B cell (primary cell): ENCODE data around the gene ALX3. TPM values are rescaled to one million over a fixed set of nuclear protein-coding genes. Genes with fewer than 3 reads are reported as not detected.

Experiments
- ATAC-seq: fragments of 200-7000 bp; cut with Tn5 transposase; one replicate; pipeline ENCODE4 v1.10.0; 2021; ENCODE audit warnings: low read depth, mild to moderate bottlenecking, moderate number of reproducible peaks, moderate library complexity
- CTCF ChIA-PET: fragments of 350-600 bp; sonication (Branson Sonifier 250); formaldehyde crosslinking; loops from one replicate; lab custom pipeline; 2021; ENCODE audit warnings: antibody characterized with exemption, inconsistent platforms; lab: Charles Lee
- POLR2A ChIA-PET: fragments of 350-600 bp; sonication (Branson Sonifier 250); formaldehyde crosslinking; loops from one replicate; lab custom pipeline; 2021; ENCODE audit warnings: antibody characterized with exemption; lab: Charles Lee
- DNase-seq: peaks from one replicate; pipeline ENCODE4 v3.0.0; 2013
- H2AFZ ChIP-seq: 2 replicates; pipeline ENCODE4 v1.6.1; 2012; ENCODE audit warnings: mild to moderate bottlenecking, low read depth, low read length; ENCODE audit not compliant: insufficient read depth, poor library complexity, severe bottlenecking
- H3K27ac ChIP-seq, 2 donors: 1 replicate in 1 of 2; 2 replicates in 1 of 2; pipeline ENCODE4 v1.5.1; 2012 to 2013; ENCODE audit warnings: low read length in 2 of 2, mild to moderate bottlenecking in 2 of 2, moderate library complexity in 1 of 2
- H3K27me3 ChIP-seq, 4 experiments: fragments of 200-600 bp in 1 of 4; sonication (generic) in 1 of 4; replicated peaks in 1 of 4; 1 replicate in 2 of 4; 2 replicates in 2 of 4; pipeline versions ENCODE4 v1.6.1 to v1.7.0; 2013 to 2016; ENCODE audit warnings: low read length in 3 of 4, mild to moderate bottlenecking in 2 of 4, mixed read lengths in 1 of 4, moderate library complexity in 1 of 4; ENCODE audit not compliant: insufficient read depth in 4 of 4, control insufficient read depth in 3 of 4; ENCODE audit errors: control extremely low read depth in 1 of 4
- H3K36me3 ChIP-seq, 2 experiments: replicated peaks in 1 of 2; 1 replicate in 1 of 2; 2 replicates in 1 of 2; pipeline versions ENCODE4 v1.6.1 to v1.7.1; 2013; ENCODE audit warnings: low read length in 1 of 2; ENCODE audit not compliant: insufficient read depth in 2 of 2, control insufficient read depth in 1 of 2; ENCODE audit errors: control extremely low read depth in 1 of 2, extremely low read depth in 1 of 2
- H3K4me1 ChIP-seq, 2 donors: fragments of 200-600 bp in 1 of 2; sonication (generic) in 1 of 2; 1 replicate in 1 of 2; 2 replicates in 1 of 2; pipeline versions ENCODE4 v1.5.1 to v1.6.1; 2013 to 2017; ENCODE audit warnings: low read length in 2 of 2; ENCODE audit not compliant: control insufficient read depth in 2 of 2, insufficient read depth in 2 of 2
- H3K4me2 ChIP-seq: replicated peaks from 2 replicates; pipeline ENCODE3; 2012; ENCODE audit warnings: mild to moderate bottlenecking, low read depth, low read length; ENCODE audit not compliant: poor library complexity, severe bottlenecking
- H3K4me3 ChIP-seq, 5 experiments: fragments of 200-600 bp in 1 of 5; sonication (generic) in 1 of 5; 1 replicate in 3 of 5; 2 replicates in 2 of 5; pipeline versions ENCODE4 v1.5.1 to v1.7.0; 2011 to 2016; ENCODE audit warnings: low read length in 4 of 5, mild to moderate bottlenecking in 4 of 5, low read depth in 2 of 5, control low read depth in 1 of 5, moderate library complexity in 1 of 5; ENCODE audit not compliant: insufficient read depth in 1 of 5; ENCODE audit errors: control extremely low read depth in 1 of 5, extremely low read depth in 1 of 5
- H3K79me2 ChIP-seq: fragments of 200-600 bp; sonication (generic); one replicate; pipeline ENCODE4 v1.6.0; 2016; ENCODE audit warnings: low read length; ENCODE audit not compliant: control insufficient read depth, insufficient read depth
- H3K9ac ChIP-seq: fragments of 200-600 bp; sonication (generic); 2 replicates; pipeline ENCODE4 v1.6.1; 2017; ENCODE audit warnings: mild to moderate bottlenecking, low read length, moderate library complexity
- H3K9me3 ChIP-seq, 3 donors: one replicate each; pipeline versions ENCODE4 v1.6.1 to v1.7.1; 2013; ENCODE audit warnings: low read length in 2 of 3; ENCODE audit not compliant: control insufficient read depth in 2 of 3, insufficient read depth in 1 of 3; ENCODE audit errors: control extremely low read depth in 1 of 3
- H4K20me1 ChIP-seq: 2 replicates; pipeline ENCODE4 v1.6.0; 2012; ENCODE audit warnings: mild to moderate bottlenecking, low read length; ENCODE audit not compliant: insufficient read depth, control insufficient read depth, poor library complexity, severe bottlenecking
- H3K27ac Mint-ChIP-seq: one replicate; pipeline ENCODE4 v1.8.0; 2021; ENCODE audit warnings: mixed read lengths
- H3K27me3 Mint-ChIP-seq: one replicate; pipeline ENCODE4 v1.8.0; 2021; ENCODE audit warnings: mixed read lengths
- H3K4me1 Mint-ChIP-seq: one replicate; pipeline ENCODE4 v1.8.0; 2021; ENCODE audit warnings: mixed read lengths
- H3K4me3 Mint-ChIP-seq: one replicate; pipeline ENCODE4 v1.8.0; 2021; ENCODE audit warnings: mixed read lengths
- H3K9me3 Mint-ChIP-seq: one replicate; pipeline ENCODE4 v1.8.0; 2022; ENCODE audit warnings: mixed read lengths; ENCODE audit not compliant: insufficient read depth
- EZH2 ChIP-seq: IDR thresholded peaks from 2 replicates; pipeline ENCODE4 v1.6.1; 2012; ENCODE audit warnings: borderline replicate concordance, low read depth, mild to moderate bottlenecking, moderate library complexity, low read length; ENCODE audit not compliant: insufficient read depth, poor library complexity, severe bottlenecking
- WGBS: methylation state at CpG from one replicate; pipeline ENCODE4 v1.1.5; 2013; ENCODE audit warnings: missing lambda C conversion rate; ENCODE audit not compliant: insufficient coverage; 5-methylcytosine and 5-hydroxymethylcytosine counted together
- intact Hi-C: fragments of 100-400 bp; cut with micrococcal nuclease; formaldehyde crosslinking; loops from one replicate; pipeline ENCODE4 v1.10.0; 2022
- polyA plus RNA-seq: library from polyadenylated mRNA; depleted of rRNA; stranded (reverse); fragments of >200 nt; gene quantifications from 2 replicates; pipeline ENCODE4 v1.2.3, GENCODE V29; 2012
- total RNA-seq, 2 donors: library from RNA; stranded (reverse); fragments of 120-200 nt in 1 of 2; gene quantifications; 1 replicate in 1 of 2; 2 replicates in 1 of 2; pipeline versions ENCODE4 v1.2.3 to v1.2.4, GENCODE V29; 2013 to 2022
- TF ChIP-seq, protein P1 (sequence below): fragments of 200-600 bp; IDR thresholded peaks from one replicate; pipeline ENCODE4 v1.8.0; 2022; ENCODE audit warnings: antibody characterized with exemption, mild to moderate bottlenecking

The ALX3 gene
- total and polyA plus RNA-seq, 2 donors (not counting 1 experiment from before 2014, with no cell fraction given), result not detected

DNA sequence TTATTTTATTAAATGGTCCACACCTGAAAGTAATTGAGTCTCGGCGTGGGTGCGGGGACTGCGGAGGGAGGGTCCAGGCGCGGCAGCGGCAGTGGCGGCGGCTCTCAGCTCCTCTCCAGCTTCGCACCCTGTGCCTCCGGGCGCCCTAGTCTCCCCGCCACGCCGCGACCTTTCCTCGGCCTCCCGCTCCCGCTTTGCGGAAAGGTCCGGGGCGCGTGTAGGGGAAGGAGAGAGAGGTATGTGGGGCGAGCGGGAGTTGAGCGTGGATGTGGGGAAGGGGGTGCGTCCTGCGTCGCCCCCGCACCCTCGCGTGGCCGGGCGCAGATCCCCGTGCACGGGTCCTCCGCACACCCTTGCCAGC, 13.4 kb upstream of the ALX3 start:
- Histone ChIP-seq H4K20me1 (no peaks in the 10 kb centered on the region), H3K9me3 (peaks cover 0 to 9% (median 0%) of the 10 kb centered on the region in 3 donors), H3K79me2 (no peaks in the 10 kb centered on the region), H3K27ac (no peak overlapping the region), H3K9ac (peak overlapping the region; percentile 76), H3K36me3 (no peaks in the 10 kb centered on the region), H2AFZ (peak overlapping the region; percentile 79), H3K4me1 (peaks cover 12 to 21% of the 10 kb centered on the region in 2 donors), H3K4me2 (peak overlapping the region; percentile 97), H3K27me3 (peaks cover 0 to 64% (median 27%) of the 10 kb centered on the region in 4 experiments), H3K4me3 (peak overlapping the region; percentile 54 to 79 (median 58))
- 2% methylated on average over 35 of the region's 37 CpGs for WGBS
- no peaks in the 10 kb centered on the region for H3K9me3 Mint-ChIP-seq
- intact Hi-C loops, result loop anchor here (2.0 kb wide), 1 partner anchor 15 kb away; no protein-coding TSS in a partner anchor
- ATAC-seq, result peak; percentile 15
- TF ChIP-seq, protein P1, sequence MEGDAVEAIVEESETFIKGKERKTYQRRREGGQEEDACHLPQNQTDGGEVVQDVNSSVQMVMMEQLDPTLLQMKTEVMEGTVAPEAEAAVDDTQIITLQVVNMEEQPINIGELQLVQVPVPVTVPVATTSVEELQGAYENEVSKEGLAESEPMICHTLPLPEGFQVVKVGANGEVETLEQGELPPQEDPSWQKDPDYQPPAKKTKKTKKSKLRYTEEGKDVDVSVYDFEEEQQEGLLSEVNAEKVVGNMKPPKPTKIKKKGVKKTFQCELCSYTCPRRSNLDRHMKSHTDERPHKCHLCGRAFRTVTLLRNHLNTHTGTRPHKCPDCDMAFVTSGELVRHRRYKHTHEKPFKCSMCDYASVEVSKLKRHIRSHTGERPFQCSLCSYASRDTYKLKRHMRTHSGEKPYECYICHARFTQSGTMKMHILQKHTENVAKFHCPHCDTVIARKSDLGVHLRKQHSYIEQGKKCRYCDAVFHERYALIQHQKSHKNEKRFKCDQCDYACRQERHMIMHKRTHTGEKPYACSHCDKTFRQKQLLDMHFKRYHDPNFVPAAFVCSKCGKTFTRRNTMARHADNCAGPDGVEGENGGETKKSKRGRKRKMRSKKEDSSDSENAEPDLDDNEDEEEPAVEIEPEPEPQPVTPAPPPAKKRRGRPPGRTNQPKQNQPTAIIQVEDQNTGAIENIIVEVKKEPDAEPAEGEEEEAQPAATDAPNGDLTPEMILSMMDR, result no peak
- peak; percentile 67 for TF ChIP-seq EZH2
- peaks cover 11% of the 10 kb centered on the region for H3K4me1 Mint-ChIP-seq
- peak; percentile 42 for DNase-seq
- peak overlapping the region; percentile 81 for H3K4me3 Mint-ChIP-seq
- CTCF ChIA-PET, result no interaction called here
- POLR2A ChIA-PET, result no interaction called here
- H3K27ac Mint-ChIP-seq, result no peak overlapping the region
- H3K27me3 Mint-ChIP-seq, result peaks cover 61% of the 10 kb centered on the region

DNA sequence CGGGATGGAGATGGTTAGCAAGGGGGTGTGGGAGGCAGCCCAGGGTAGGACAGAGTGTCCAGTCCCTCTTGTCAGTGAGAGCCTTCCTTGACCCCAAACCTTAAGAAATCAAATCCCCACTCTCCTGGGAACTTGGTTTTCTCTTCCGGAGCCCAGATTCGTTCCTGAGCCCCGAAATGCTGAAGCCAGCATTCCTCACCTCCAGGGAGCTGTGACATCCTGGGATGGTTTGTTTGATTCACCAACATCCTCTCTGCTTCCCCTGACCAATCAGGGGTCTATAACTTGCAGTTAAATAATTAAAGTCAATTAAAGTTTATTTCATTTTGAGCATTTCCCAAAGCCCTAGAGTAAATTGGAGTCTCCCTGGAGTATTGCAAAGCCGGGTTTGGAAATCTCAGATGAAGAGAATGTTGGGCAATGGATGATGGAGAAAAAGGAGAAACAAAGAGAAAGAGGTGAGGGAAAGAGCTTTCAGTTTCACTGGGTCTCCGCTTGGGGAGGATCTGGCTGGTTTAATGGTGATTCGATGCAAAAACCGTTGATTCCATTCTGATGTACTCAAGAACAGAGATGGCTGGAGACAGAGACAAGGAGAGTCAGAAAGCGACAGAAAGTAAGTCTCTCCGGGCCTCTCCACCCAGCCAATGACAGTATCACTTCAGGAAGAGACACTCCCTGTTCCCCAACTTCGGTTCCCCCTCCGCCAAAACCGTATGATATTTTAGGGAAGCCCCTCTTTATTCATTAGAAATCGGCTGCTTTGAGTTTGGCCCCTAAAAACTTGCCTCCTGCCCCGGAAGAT, 12.8 kb upstream of the ALX3 start:
- DNase-seq (peak; percentile 39), ATAC-seq (no peak)
- no peaks in the 10 kb centered on the region for H4K20me1 ChIP-seq
- peak overlapping the region; percentile 79 for H2AFZ ChIP-seq
- WGBS, result 9% methylated on average over 13 of the region's 15 CpGs
- H3K4me3 Mint-ChIP-seq, result peak overlapping the region; percentile 81
- peaks cover 65% of the 10 kb centered on the region for H3K27me3 Mint-ChIP-seq
- ChIA-PET POLR2A (no interaction called here), CTCF (interaction anchor here (1.4 to 3.1 kb wide), 5 partner anchors 10 to 412 kb away, joined by 3 to 14 read pairs (median 4); no protein-coding TSS in a partner anchor)
- H3K4me2 ChIP-seq, result peak overlapping the region; percentile 97
- peaks cover 12 to 18% of the 10 kb centered on the region in 2 donors for H3K4me1 ChIP-seq
- H3K9ac ChIP-seq, result peak overlapping the region; percentile 76
- H3K27me3 ChIP-seq, result peaks cover 0 to 61% (median 27%) of the 10 kb centered on the region in 4 experiments
- H3K27ac Mint-ChIP-seq, result no peak overlapping the region
- no peak overlapping the region for H3K27ac ChIP-seq
- peaks cover 11% of the 10 kb centered on the region for H3K4me1 Mint-ChIP-seq
- H3K36me3 ChIP-seq, result no peaks in the 10 kb centered on the region
- no peaks in the 10 kb centered on the region for H3K79me2 ChIP-seq
- TF ChIP-seq, protein P1, result no peak
- TF ChIP-seq EZH2, result no peak
- intact Hi-C loops, result loop anchor here (2.0 kb wide), 1 partner anchor 14 kb away; no protein-coding TSS in a partner anchor
- H3K9me3 ChIP-seq, result peaks cover 0 to 6% (median 0%) of the 10 kb centered on the region in 3 donors
- H3K9me3 Mint-ChIP-seq, result no peaks in the 10 kb centered on the region
- peak overlapping the region; percentile 54 to 79 (median 58) for H3K4me3 ChIP-seq
